Activated CD8-positive, alpha-beta memory T cell treated with anti-CD3 and anti-CD28 coated beads, Interleukin-2, amount 10 ng/mL, durations not matched to agents 7 days and 5 days (primary cell): ENCODE measurements around the gene PAOX. TPM values are rescaled to one million over a fixed set of nuclear protein-coding genes. Genes with fewer than 3 reads are reported as not detected.

Experiments used
- ATAC-seq: fragments of 150-1000 bp; cut with Tn5 transposase; one replicate; pipeline ENCODE4 v1.10.0; 2021; ENCODE audit warnings: moderate library complexity
- CTCF ChIA-PET: fragments of 350-600 bp; sonication (Branson Sonifier 250); formaldehyde crosslinking; loops from one replicate; lab custom pipeline; 2021; ENCODE audit warnings: antibody characterized with exemption; lab: Charles Lee
- DNase-seq: peaks from one replicate; pipeline ENCODE4 v3.0.0-alpha.2; 2020
- H3K27ac Mint-ChIP-seq: one replicate; pipeline ENCODE4 v1.8.0; 2021; ENCODE audit warnings: mild to moderate bottlenecking, mixed read lengths
- H3K27me3 Mint-ChIP-seq: one replicate; pipeline ENCODE4 v1.8.0; 2021; ENCODE audit warnings: mixed read lengths
- H3K36me3 Mint-ChIP-seq: one replicate; pipeline ENCODE4 v1.8.0; 2021; ENCODE audit warnings: mild to moderate bottlenecking, mixed read lengths
- H3K4me1 Mint-ChIP-seq: one replicate; pipeline ENCODE4 v1.8.0; 2021; ENCODE audit warnings: mixed read lengths
- H3K4me3 Mint-ChIP-seq: one replicate; pipeline ENCODE4 v1.8.0; 2021; ENCODE audit warnings: mild to moderate bottlenecking, moderate library complexity, mixed read lengths
- H3K9me3 Mint-ChIP-seq: one replicate; pipeline ENCODE4 v1.8.0; 2022; ENCODE audit warnings: low read depth, mixed read lengths
- total RNA-seq, 2 experiments: library from RNA; stranded (reverse); gene quantifications; one replicate each; pipeline ENCODE4 v1.2.3, GENCODE V29; 2021

PAOX gene
- total RNA-seq, 2 experiments from 2014 or later = 5.6 to 6.0 TPM

GRCh38 chr10:133388236-133388972, 9.3 kb downstream of the PAOX start:
- H3K4me3 Mint-ChIP-seq = peak overlapping the region; percentile 71
- CTCF ChIA-PET = interaction anchor here (0.6 to 6.0 kb wide), 3 partner anchors 10 to 1090 kb away, joined by 3 to 30 read pairs (median 8); no protein-coding TSS in a partner anchor
- peaks cover 45% of the 10 kb centered on the region for H3K4me1 Mint-ChIP-seq
- DNase-seq (no peak), ATAC-seq (no peak)
- no peaks in the 10 kb centered on the region for H3K9me3 Mint-ChIP-seq
- H3K27ac Mint-ChIP-seq = peak overlapping the region; percentile 93
- peaks cover 2% of the 10 kb centered on the region for H3K36me3 Mint-ChIP-seq
- no peaks in the 10 kb centered on the region for H3K27me3 Mint-ChIP-seq

GRCh38 chr10:133388973-133389818, 10.1 kb downstream of the PAOX start:
- CTCF ChIA-PET = interaction anchor here (1.0 to 6.0 kb wide), 6 partner anchors 9 to 81 kb away, joined by 3 to 30 read pairs (median 5); no protein-coding TSS in a partner anchor
- peaks cover 45% of the 10 kb centered on the region for H3K4me1 Mint-ChIP-seq
- DNase-seq (peak; percentile 79), ATAC-seq (peak; percentile 59)
- H3K9me3 Mint-ChIP-seq = no peaks in the 10 kb centered on the region
- peak overlapping the region; percentile 93 for H3K27ac Mint-ChIP-seq
- peaks cover 2% of the 10 kb centered on the region for H3K36me3 Mint-ChIP-seq
- H3K4me3 Mint-ChIP-seq = peak overlapping the region; percentile 71
- H3K27me3 Mint-ChIP-seq = no peaks in the 10 kb centered on the region

- Mint-ChIP-seq H3K4me1 (peaks cover 55% of the 10 kb centered on the region), H3K36me3 (peaks cover 5% of the 10 kb centered on the region), H3K27ac (peak overlapping the region; percentile 93), H3K27me3 (no peaks in the 10 kb centered on the region), H3K4me3 (peak overlapping the region; percentile 71), H3K9me3 (no peaks in the 10 kb centered on the region)
- CTCF ChIA-PET = interaction anchor here (0.8 to 6.0 kb wide), 8 partner anchors 10 to 83 kb away, joined by 3 to 30 read pairs (median 4); no protein-coding TSS in a partner anchor
- ATAC-seq (no peak), DNase-seq (no peak)
These were observed 11.7 kb downstream of the PAOX start for GRCh38 chr10:133390597-133391248.

- H3K4me3 Mint-ChIP-seq = peak overlapping the region; percentile 14
- DNase-seq = no peak
- CTCF ChIA-PET = interaction anchor here (0.8 to 6.0 kb wide), 3 partner anchors 35 to 83 kb away, joined by 3 to 30 read pairs (median 4); no protein-coding TSS in a partner anchor
- peaks cover 57% of the 10 kb centered on the region for H3K4me1 Mint-ChIP-seq
- H3K36me3 Mint-ChIP-seq = peaks cover 4% of the 10 kb centered on the region
- ATAC-seq = no peak
- no peaks in the 10 kb centered on the region for H3K27me3 Mint-ChIP-seq
- peak overlapping the region; percentile 93 for H3K27ac Mint-ChIP-seq
- H3K9me3 Mint-ChIP-seq = no peaks in the 10 kb centered on the region
These were observed 12.2 kb downstream of the PAOX start for GRCh38 chr10:133391249-133391635.

GRCh38 chr10:133391761-133392518, 12.9 kb downstream of the PAOX start:
- Mint-ChIP-seq H3K27me3 (no peaks in the 10 kb centered on the region), H3K36me3 (peaks cover 8% of the 10 kb centered on the region), H3K9me3 (no peaks in the 10 kb centered on the region), H3K4me1 (peaks cover 59% of the 10 kb centered on the region), H3K4me3 (no peak overlapping the region), H3K27ac (peak overlapping the region; percentile 93)
- DNase-seq (no peak), ATAC-seq (no peak)
- CTCF ChIA-PET = interaction anchor here (1.6 to 6.0 kb wide), 2 partner anchors 62 to 84 kb away, joined by 4 to 30 read pairs; no protein-coding TSS in a partner anchor

- Mint-ChIP-seq H3K4me1 (peaks cover 59% of the 10 kb centered on the region), H3K4me3 (peak overlapping the region; percentile 86), H3K9me3 (no peaks in the 10 kb centered on the region), H3K27me3 (no peaks in the 10 kb centered on the region), H3K36me3 (peaks cover 18% of the 10 kb centered on the region), H3K27ac (peak overlapping the region; percentile 81)
- ATAC-seq = no peak
- CTCF ChIA-PET = no interaction called here
- DNase-seq = no peak
These were observed 14.5 kb downstream of the PAOX start for GRCh38 chr10:133393401-133394063.

GRCh38 chr10:133394064-133394663, 15.1 kb downstream of the PAOX start, which contains the start of gene MTG1:
Gene MTG1 (plus strand): TSS chr10:133394157. CDS start chr10:133394221, 64 bp downstream.
- Mint-ChIP-seq H3K27ac (peak within 1 kb of the TSS; percentile 89), H3K4me3 (peak within 1 kb of the TSS; percentile 86), H3K36me3 (peaks cover 23% of the 10 kb centered on the region), H3K27me3 (no peaks in the 10 kb centered on the region), H3K9me3 (no peaks in the 10 kb centered on the region), H3K4me1 (peaks cover 53% of the 10 kb centered on the region)
- DNase-seq (peak; percentile 95), ATAC-seq (peak; percentile 81)
- CTCF ChIA-PET = no interaction called here

GRCh38 chr10:133394801-133395221, 15.7 kb downstream of the PAOX start:
- CTCF ChIA-PET = no interaction called here
- Mint-ChIP-seq H3K4me3 (peak overlapping the region; percentile 86), H3K27ac (peak overlapping the region; percentile 89), H3K27me3 (no peaks in the 10 kb centered on the region), H3K36me3 (peaks cover 28% of the 10 kb centered on the region), H3K4me1 (peaks cover 55% of the 10 kb centered on the region), H3K9me3 (no peaks in the 10 kb centered on the region)
- ATAC-seq = no peak
- DNase-seq = no peak

GRCh38 chr10:133396035-133396624, 17.1 kb downstream of the PAOX start:
- ATAC-seq (no peak), DNase-seq (no peak)
- Mint-ChIP-seq H3K9me3 (no peaks in the 10 kb centered on the region), H3K36me3 (peaks cover 33% of the 10 kb centered on the region), H3K4me1 (peaks cover 53% of the 10 kb centered on the region), H3K27ac (no peak overlapping the region), H3K27me3 (no peaks in the 10 kb centered on the region), H3K4me3 (peak overlapping the region; percentile 86)
- CTCF ChIA-PET = no interaction called here

GRCh38 chr10:133397938-133398337, 18.9 kb downstream of the PAOX start:
- Mint-ChIP-seq H3K9me3 (no peaks in the 10 kb centered on the region), H3K36me3 (peaks cover 42% of the 10 kb centered on the region), H3K4me3 (no peak overlapping the region), H3K4me1 (peaks cover 49% of the 10 kb centered on the region), H3K27me3 (no peaks in the 10 kb centered on the region), H3K27ac (no peak overlapping the region)
- DNase-seq = no peak
- no peak for ATAC-seq
- CTCF ChIA-PET = no interaction called here

- Mint-ChIP-seq H3K4me1 (peaks cover 49% of the 10 kb centered on the region), H3K27ac (no peak overlapping the region), H3K27me3 (no peaks in the 10 kb centered on the region), H3K9me3 (no peaks in the 10 kb centered on the region), H3K36me3 (peaks cover 49% of the 10 kb centered on the region), H3K4me3 (no peak overlapping the region)
- CTCF ChIA-PET = interaction anchor here (0.6 to 0.8 kb wide), 2 partner anchors 17 to 70 kb away, joined by 3 read pairs; no protein-coding TSS in a partner anchor
- no peak for ATAC-seq
- no peak for DNase-seq
These were observed 20.1 kb downstream of the PAOX start for GRCh38 chr10:133399123-133399601.
